Measurements from ENCODE around the gene IL4I1. TPM values are rescaled to one million over a fixed set of nuclear protein-coding genes. Genes with fewer than 3 reads are reported as not detected.
"Not testable (repeated sequence)": the region's sequence is repeated elsewhere in the genome, so short reads cannot be mapped to it uniquely, and the experiment has no call there.

Gene IL4I1, protein sequence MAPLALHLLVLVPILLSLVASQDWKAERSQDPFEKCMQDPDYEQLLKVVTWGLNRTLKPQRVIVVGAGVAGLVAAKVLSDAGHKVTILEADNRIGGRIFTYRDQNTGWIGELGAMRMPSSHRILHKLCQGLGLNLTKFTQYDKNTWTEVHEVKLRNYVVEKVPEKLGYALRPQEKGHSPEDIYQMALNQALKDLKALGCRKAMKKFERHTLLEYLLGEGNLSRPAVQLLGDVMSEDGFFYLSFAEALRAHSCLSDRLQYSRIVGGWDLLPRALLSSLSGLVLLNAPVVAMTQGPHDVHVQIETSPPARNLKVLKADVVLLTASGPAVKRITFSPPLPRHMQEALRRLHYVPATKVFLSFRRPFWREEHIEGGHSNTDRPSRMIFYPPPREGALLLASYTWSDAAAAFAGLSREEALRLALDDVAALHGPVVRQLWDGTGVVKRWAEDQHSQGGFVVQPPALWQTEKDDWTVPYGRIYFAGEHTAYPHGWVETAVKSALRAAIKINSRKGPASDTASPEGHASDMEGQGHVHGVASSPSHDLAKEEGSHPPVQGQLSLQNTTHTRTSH
- 1 to 10 TPM in 5 of 6 donors, under 1 TPM in 1; 0.44 to 7.3 (median 2.1) TPM for total RNA-seq

DNA sequence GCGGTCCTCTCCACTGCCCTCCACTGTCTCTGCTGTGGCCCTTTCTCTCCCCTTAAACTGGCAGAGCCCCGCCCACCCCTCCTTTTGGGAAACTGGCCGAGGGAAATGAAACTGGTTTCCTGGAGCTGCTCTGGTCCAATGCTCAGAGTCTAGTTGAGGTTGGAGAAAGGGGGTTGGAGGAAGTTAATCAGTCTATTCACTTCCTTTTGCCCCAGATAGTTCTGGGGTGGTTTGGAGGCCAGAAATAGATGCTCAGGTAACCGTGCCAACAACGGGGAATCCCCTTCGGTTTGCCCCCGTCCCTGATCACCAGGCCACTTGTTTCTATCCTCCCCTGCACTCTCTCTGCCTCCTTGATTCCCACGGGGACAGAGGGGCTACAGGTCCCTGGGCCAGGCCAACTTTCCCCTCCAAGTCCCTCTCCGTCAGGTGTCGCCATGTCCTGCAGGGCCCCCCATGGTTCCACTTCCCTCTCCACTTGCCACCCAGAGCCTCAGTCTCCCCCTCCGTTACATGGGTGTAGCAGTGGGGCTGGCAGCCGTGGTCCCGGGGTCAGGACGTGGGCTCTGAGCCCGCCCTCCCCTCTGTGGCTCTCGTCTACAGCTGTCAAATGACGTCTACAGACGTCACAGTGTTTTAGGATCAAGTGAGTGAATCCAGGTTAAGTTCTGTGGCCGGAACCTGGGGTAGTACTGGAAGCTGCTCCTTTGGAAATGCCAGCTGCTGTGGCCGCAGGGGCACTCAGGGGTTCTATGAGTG is at the start of gene IL4I1:
Gene IL4I1, minus strand, starts transcription at position 25 of the 759 bp plus-strand sequence. CDS start 727 bp downstream, outside the sequence.
- Histone ChIP-seq H3K4me3 (peak within 1 kb of the TSS in 2 of 4 donors; percentile 18 to 26), H3K27ac (peak within 1 kb of the TSS; percentile 67 to 80 (median 74))
- peak in 1 of 2 donors; percentile 54 for DNase-seq

DNA sequence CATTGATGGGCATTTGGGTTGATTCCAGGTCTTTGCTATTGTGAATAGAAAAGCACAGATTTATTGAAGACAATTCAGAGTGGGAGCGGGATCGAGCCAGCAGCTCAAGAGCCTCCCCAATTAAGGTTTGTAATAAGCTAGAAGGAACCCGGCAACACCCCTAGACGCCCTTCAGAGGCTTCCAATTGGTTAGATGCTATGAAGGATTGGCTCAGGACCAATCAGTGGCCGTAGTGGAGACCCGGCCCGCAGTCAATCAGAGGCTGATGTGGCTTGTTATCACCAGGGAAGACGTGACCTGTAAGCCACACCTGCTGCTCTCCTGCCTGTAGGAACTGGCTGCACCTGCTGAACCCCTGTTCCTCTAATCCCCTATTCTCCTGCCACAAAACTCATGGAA is 49.7 kb upstream of the IL4I1 start:
- Histone ChIP-seq H3K9me3 (no peaks in the 10 kb centered on the region), H3K27ac (no peak overlapping the region), H3K4me3 (no peak overlapping the region), H3K36me3 (no peaks in the 10 kb centered on the region), H3K4me1 (no peaks in the 10 kb centered on the region), H3K27me3 (no peaks in the 10 kb centered on the region)
- WGBS, 2 donors, result 83 to 90% methylated on average over 8 of the region's 8 CpGs
- DNase-seq (no peak), ATAC-seq (ENCODE audit: low FRiP score in 2 of 2) (no peak)
- TF ChIP-seq POLR2AphosphoS5 (IDR thresholded peaks at IDR 0.05) (no peak), EP300 (IDR thresholded peaks at IDR 0.05) (no peak), POLR2A (IDR thresholded peaks at IDR 0.05) (no peak)
- TF ChIP-seq, protein P1, sequence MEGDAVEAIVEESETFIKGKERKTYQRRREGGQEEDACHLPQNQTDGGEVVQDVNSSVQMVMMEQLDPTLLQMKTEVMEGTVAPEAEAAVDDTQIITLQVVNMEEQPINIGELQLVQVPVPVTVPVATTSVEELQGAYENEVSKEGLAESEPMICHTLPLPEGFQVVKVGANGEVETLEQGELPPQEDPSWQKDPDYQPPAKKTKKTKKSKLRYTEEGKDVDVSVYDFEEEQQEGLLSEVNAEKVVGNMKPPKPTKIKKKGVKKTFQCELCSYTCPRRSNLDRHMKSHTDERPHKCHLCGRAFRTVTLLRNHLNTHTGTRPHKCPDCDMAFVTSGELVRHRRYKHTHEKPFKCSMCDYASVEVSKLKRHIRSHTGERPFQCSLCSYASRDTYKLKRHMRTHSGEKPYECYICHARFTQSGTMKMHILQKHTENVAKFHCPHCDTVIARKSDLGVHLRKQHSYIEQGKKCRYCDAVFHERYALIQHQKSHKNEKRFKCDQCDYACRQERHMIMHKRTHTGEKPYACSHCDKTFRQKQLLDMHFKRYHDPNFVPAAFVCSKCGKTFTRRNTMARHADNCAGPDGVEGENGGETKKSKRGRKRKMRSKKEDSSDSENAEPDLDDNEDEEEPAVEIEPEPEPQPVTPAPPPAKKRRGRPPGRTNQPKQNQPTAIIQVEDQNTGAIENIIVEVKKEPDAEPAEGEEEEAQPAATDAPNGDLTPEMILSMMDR (IDR thresholded peaks at IDR 0.05), result no peak

More for the DNA sequence above, at the start of gene IL4I1:
- Histone ChIP-seq H3K36me3 (no peaks in the 10 kb centered on the region), H3K4me1 (peaks cover 17 to 21% (median 18%) of the 10 kb centered on the region in 4 donors), H3K27me3 (no peaks in the 10 kb centered on the region), H3K9me3 (no peaks in the 10 kb centered on the region)
- TF ChIP-seq EP300 (IDR thresholded peaks at IDR 0.05) (no peak), POLR2A (IDR thresholded peaks at IDR 0.05) (peak in 1 of 4 donors; percentile 44), POLR2AphosphoS5 (IDR thresholded peaks at IDR 0.05) (no peak)
- TF ChIP-seq, protein P1 (IDR thresholded peaks at IDR 0.05), result no peak
- ATAC-seq (ENCODE audit: low FRiP score in 2 of 2), result peak in 1 of 2 donors; percentile 63
- 21 to 36% methylated on average over 10 to 18 of the region's 20 CpGs for WGBS, 2 donors

DNA sequence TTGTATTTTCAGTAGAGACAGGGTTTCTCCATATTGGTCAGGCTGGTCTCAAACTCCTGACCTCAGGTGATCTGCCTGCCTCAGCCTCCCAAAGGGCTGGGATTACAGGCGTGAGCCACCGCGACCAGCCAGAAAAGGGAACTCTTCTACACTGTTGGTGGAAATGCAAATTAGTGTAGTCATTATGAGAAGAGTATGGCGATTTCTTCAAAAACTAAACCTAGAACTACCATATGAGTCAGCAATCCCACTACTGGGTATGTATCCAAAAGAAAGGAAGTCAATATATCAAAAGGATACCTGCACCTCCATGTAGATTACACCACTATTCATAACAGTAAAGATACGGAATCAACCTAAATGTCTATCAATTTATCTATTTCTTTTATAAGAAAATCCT is 47.9 kb upstream of the IL4I1 start:
- DNase-seq, H3K4me3 ChIP-seq: not testable (repeated sequence)
- 67 to 71% methylated on average over 5 of the region's 5 CpGs for WGBS, 2 donors

DNA sequence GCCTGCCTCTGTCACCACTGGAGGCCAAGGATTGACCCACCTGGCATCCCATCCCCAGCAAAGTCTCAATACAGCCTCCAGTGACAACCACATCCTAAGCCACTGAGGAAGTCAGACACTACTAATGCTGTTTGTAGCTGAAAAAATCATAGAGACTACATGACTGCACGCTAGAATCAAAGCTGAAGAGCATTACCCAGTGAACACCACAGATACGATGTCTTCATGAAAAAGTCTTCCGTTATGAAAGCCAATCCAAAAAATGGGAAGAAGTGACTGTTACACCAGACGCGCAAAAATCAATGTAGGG is 43.8 kb upstream of the IL4I1 start:
- no peak for DNase-seq
- TF ChIP-seq, protein P1 (IDR thresholded peaks at IDR 0.05), result no peak
- TF ChIP-seq POLR2AphosphoS5 (IDR thresholded peaks at IDR 0.05), result no peak
- TF ChIP-seq EP300 (IDR thresholded peaks at IDR 0.05), result no peak
- TF ChIP-seq POLR2A (IDR thresholded peaks at IDR 0.05), result no peak
- no peak for ATAC-seq (ENCODE audit: low FRiP score in 2 of 2)
- no peak overlapping the region for H3K4me3 ChIP-seq
- no peaks in the 10 kb centered on the region for H3K36me3 ChIP-seq
- H3K27ac ChIP-seq, result no peak overlapping the region
- H3K27me3 ChIP-seq, result no peaks in the 10 kb centered on the region
- H3K4me1 ChIP-seq, result peaks cover 5 to 12% (median 9%) of the 10 kb centered on the region in 4 donors
- 90 to 99% methylated on average over 5 of the region's 5 CpGs for WGBS, 2 donors
- no peaks in the 10 kb centered on the region for H3K9me3 ChIP-seq

More for the DNA sequence above, 47.9 kb upstream of the IL4I1 start:
- not testable (repeated sequence) for H3K27me3 ChIP-seq, H3K27ac ChIP-seq, H3K4me1 ChIP-seq, H3K9me3 ChIP-seq, H3K36me3 ChIP-seq
- peak in 1 of 2 donors; percentile 36 for ATAC-seq (ENCODE audit: low FRiP score in 2 of 2)
